Gastroesophageal sphincter (tissue), 3 donors: Measurements from ENCODE around the gene STK33.

ENCODE experiments used
- CTCF ChIP-seq, 4 experiments: fragments of 200-600 bp in 2 of 4; fragments of 450-650 bp in 2 of 4; sonication (generic) in 1 of 4; IDR thresholded peaks; one replicate each; pipeline ENCODE4 v1.5.1; 2017 to 2019; ENCODE audit warnings: antibody characterized with exemption in 4 of 4, mild to moderate bottlenecking in 2 of 4, moderate library complexity in 2 of 4
- POLR2A ChIP-seq, 2 donors: fragments of 450-650 bp; IDR thresholded peaks; one replicate each; pipeline ENCODE4 v1.6.1; 2017; ENCODE audit warnings: antibody characterized with exemption in 2 of 2, mild to moderate bottlenecking in 2 of 2, moderate library complexity in 1 of 2

- TF ChIP-seq CTCF (IDR thresholded peaks at IDR 0.05) (no peak), POLR2A (IDR thresholded peaks at IDR 0.05) (no peak)
Observed at GRCh38 chr11:8586805-8587204, 7.2 kb downstream of the STK33 start.
